ENCODE results near the gene SEC14L2.

The SEC14L2 gene

GRCh38 chr22:30422481-30423300 is 25.9 kb downstream of the SEC14L2 start:
- ChIA-PET POLR2A (interaction anchor here (0.5 to 6.0 kb wide), 15 partner anchors 11 to 700 kb away, joined by 3 to 86 read pairs (median 5); partner anchors contain the start of genes CCDC157, INPP5J, MORC2 and SEC14L2), CTCF (interaction anchor here (0.6 to 7.6 kb wide), 12 partner anchors 9 to 576 kb away, joined by 3 to 71 read pairs (median 4); partner anchors contain the start of genes RNF215 and SEC14L2)
- peak overlapping the region; percentile 98 for H3K27ac ChIP-seq (ENCODE audit: extremely low read depth, low read depth, low read length)
- peaks cover 28% of the 10 kb centered on the region for H3K4me1 ChIP-seq (ENCODE audit: control insufficient read depth, insufficient read depth, low read length)
- peaks cover 0 to 40% of the 10 kb centered on the region in 2 experiments; a peak in 1 of 3 replicates for H3K36me3 ChIP-seq (ENCODE audit: control insufficient read depth in 2 of 2, insufficient read depth in 1 of 2, low read length in 2 of 2)
- no peaks in the 10 kb centered on the region for H3K9me3 ChIP-seq (ENCODE audit: control insufficient read depth, insufficient read depth, low read depth, low read length)
- H3K4me3 ChIP-seq (ENCODE audit: low read depth, low read length): peak overlapping the region; percentile 63
- TF ChIP-seq ZNF24 (tag by site-specific recombination; IDR thresholded peaks at IDR 0.05) (peak; percentile 59; the same call in 1 of the 2 replicates), ZNF585B (tag by site-specific recombination; IDR thresholded peaks at IDR 0.05) (no peak; the same call in 1 of the 2 replicates), PATZ1 (tag by site-specific recombination; IDR thresholded peaks at IDR 0.05) (no peak), GLI4 (tag by site-specific recombination; IDR thresholded peaks at IDR 0.05) (no peak), ZNF701 (tag by site-specific recombination; IDR thresholded peaks at IDR 0.05) (no peak), ZNF837 (tag by site-specific recombination; IDR thresholded peaks at IDR 0.05) (no peak), ZNF521 (tag by site-specific recombination; IDR thresholded peaks at IDR 0.05) (no peak), KLF1 (tag by site-specific recombination; IDR thresholded peaks at IDR 0.05) (no peak), ZBTB20 (tag by site-specific recombination; IDR thresholded peaks at IDR 0.05) (no peak), ZNF18 (tag by site-specific recombination; IDR thresholded peaks at IDR 0.05) (no peak), ZSCAN16 (tag by site-specific recombination; IDR thresholded peaks at IDR 0.05) (no peak), KLF17 (tag by site-specific recombination; IDR thresholded peaks at IDR 0.05) (peak; percentile 84), ZNF76 (tag by site-specific recombination; IDR thresholded peaks at IDR 0.05; ENCODE audit: borderline replicate concordance, low read depth) (no peak), ZNF280D (tag by site-specific recombination; IDR thresholded peaks at IDR 0.05) (no peak), ZNF221 (tag by site-specific recombination; IDR thresholded peaks at IDR 0.05; ENCODE audit: borderline replicate concordance) (no peak), ZNF623 (tag by site-specific recombination; IDR thresholded peaks at IDR 0.05) (no peak), ZNF704 (tag by site-specific recombination; IDR thresholded peaks at IDR 0.05) (no peak), ZBTB6 (tag by site-specific recombination; IDR thresholded peaks at IDR 0.05) (no peak), ZSCAN4 (tag by site-specific recombination; IDR thresholded peaks at IDR 0.05) (no peak), ZNF280C (tag by site-specific recombination; IDR thresholded peaks at IDR 0.05) (no peak), ZNF341 (tag by site-specific recombination; IDR thresholded peaks at IDR 0.05; ENCODE audit: low read depth) (no peak)

Data from HEK293 (cell line).